Gastrocnemius medialis (tissue), 4 donors: ENCODE results near the gene ARHGAP24.

Experiments
- POLR2A ChIP-seq, 2 donors: fragments of 450-650 bp; IDR thresholded peaks; one replicate each; pipeline ENCODE4 v1.6.1; 2017; ENCODE audit warnings: antibody characterized with exemption in 2 of 2, mild to moderate bottlenecking in 2 of 2, moderate library complexity in 2 of 2
- TF ChIP-seq, protein P1 (sequence below), 5 experiments: fragments of 450-650 bp in 3 of 5; fragments of 200-600 bp in 2 of 5; sonication (generic) in 2 of 5; IDR thresholded peaks in 4 of 5; conservative IDR thresholded peaks in 1 of 5; 1 replicate in 4 of 5; 2 replicates in 1 of 5; pipeline ENCODE4 v1.5.1; 2016 to 2019; ENCODE audit warnings: antibody characterized with exemption in 5 of 5, mild to moderate bottlenecking in 3 of 5, moderate library complexity in 3 of 5

- TF ChIP-seq, protein P1, sequence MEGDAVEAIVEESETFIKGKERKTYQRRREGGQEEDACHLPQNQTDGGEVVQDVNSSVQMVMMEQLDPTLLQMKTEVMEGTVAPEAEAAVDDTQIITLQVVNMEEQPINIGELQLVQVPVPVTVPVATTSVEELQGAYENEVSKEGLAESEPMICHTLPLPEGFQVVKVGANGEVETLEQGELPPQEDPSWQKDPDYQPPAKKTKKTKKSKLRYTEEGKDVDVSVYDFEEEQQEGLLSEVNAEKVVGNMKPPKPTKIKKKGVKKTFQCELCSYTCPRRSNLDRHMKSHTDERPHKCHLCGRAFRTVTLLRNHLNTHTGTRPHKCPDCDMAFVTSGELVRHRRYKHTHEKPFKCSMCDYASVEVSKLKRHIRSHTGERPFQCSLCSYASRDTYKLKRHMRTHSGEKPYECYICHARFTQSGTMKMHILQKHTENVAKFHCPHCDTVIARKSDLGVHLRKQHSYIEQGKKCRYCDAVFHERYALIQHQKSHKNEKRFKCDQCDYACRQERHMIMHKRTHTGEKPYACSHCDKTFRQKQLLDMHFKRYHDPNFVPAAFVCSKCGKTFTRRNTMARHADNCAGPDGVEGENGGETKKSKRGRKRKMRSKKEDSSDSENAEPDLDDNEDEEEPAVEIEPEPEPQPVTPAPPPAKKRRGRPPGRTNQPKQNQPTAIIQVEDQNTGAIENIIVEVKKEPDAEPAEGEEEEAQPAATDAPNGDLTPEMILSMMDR (IDR thresholded peaks at IDR 0.05 in 4 of 5, conservative IDR thresholded peaks at IDR 0.05 in 1 of 5): no peak
- TF ChIP-seq POLR2A (IDR thresholded peaks at IDR 0.05): no peak
Observed at GRCh38 chr4:85446141-85446861, 28.6 kb upstream of the ARHGAP24 start.
